Cardiac fibroblast (primary cell): ENCODE results near the gene OR51G1.

Experiments used
- DNase-seq, 2 donors: peaks; one replicate each; pipeline versions ENCODE4 v3.0.0 to v3.0.0-alpha.2; 2010; ENCODE audit warnings: low read depth in 2 of 2
- H3K4me3 ChIP-seq, 2 donors: replicated peaks in 1 of 2; 1 replicate in 1 of 2; 2 replicates in 1 of 2; pipeline ENCODE4 v1.5.1; 2011; ENCODE audit warnings: low read depth in 2 of 2, low read length in 2 of 2, mild to moderate bottlenecking in 2 of 2, moderate library complexity in 1 of 2
- CTCF ChIP-seq: IDR thresholded peaks from one replicate; pipeline ENCODE4 v1.5.1; 2011; ENCODE audit warnings: low read depth, mild to moderate bottlenecking, low read length, inconsistent platforms

OR51G1 gene

GRCh38 chr11:4932751-4933150 lies 8.6 kb upstream of the OR51G1 start:
- no peak overlapping the region for H3K4me3 ChIP-seq
- no peak for DNase-seq
- TF ChIP-seq CTCF: no peak

- DNase-seq: peak in 1 of 2 donors; percentile 35
- H3K4me3 ChIP-seq: no peak overlapping the region
- no peak for TF ChIP-seq CTCF
Observed at GRCh38 chr11:4926608-4927007, 2.5 kb upstream of the OR51G1 start.

GRCh38 chr11:4922304-4922703 lies 1.8 kb downstream of the OR51G1 start:
- H3K4me3 ChIP-seq: no peak overlapping the region
- TF ChIP-seq CTCF: no peak
- no peak for DNase-seq

GRCh38 chr11:4921796-4922195 lies 2.3 kb downstream of the OR51G1 start:
- TF ChIP-seq CTCF: no peak
- H3K4me3 ChIP-seq: no peak overlapping the region
- DNase-seq: no peak

- no peak for TF ChIP-seq CTCF
- H3K4me3 ChIP-seq: no peak within 1 kb of the TSS
- DNase-seq: no peak
Observed at GRCh38 chr11:4919250-4919649, 4.9 kb downstream of the OR51G1 start, which contains the start of gene OR51G2. Gene OR51G2 (minus strand): TSS chr11:4919350. CDS start chr11:4915663, 3,687 bp downstream.

- H3K4me3 ChIP-seq: no peak overlapping the region
- no peak for TF ChIP-seq CTCF
- DNase-seq: no peak
Observed at GRCh38 chr11:4916581-4916980, 7.6 kb downstream of the OR51G1 start.

GRCh38 chr11:4903484-4903883 lies 20.7 kb downstream of the OR51G1 start, which contains the start of gene OR51A7:
Gene OR51A7 (plus strand): TSS chr11:4903783. CDS start chr11:4907370, 3,587 bp downstream.
- TF ChIP-seq CTCF: no peak
- H3K4me3 ChIP-seq: no peak within 1 kb of the TSS
- DNase-seq: no peak
